Fibroblast of peridontal ligament (primary cell): ENCODE results near the gene ZNF594.
"Not testable (repeated sequence)": the region's sequence is repeated elsewhere in the genome, so short reads cannot be mapped to it uniquely, and the experiment has no call there.

Experiments used
- DNase-seq: peaks from one replicate; pipeline ENCODE4 v3.0.0-alpha.2; 2010; ENCODE audit errors: extremely low read depth

Gene ZNF594

DNA sequence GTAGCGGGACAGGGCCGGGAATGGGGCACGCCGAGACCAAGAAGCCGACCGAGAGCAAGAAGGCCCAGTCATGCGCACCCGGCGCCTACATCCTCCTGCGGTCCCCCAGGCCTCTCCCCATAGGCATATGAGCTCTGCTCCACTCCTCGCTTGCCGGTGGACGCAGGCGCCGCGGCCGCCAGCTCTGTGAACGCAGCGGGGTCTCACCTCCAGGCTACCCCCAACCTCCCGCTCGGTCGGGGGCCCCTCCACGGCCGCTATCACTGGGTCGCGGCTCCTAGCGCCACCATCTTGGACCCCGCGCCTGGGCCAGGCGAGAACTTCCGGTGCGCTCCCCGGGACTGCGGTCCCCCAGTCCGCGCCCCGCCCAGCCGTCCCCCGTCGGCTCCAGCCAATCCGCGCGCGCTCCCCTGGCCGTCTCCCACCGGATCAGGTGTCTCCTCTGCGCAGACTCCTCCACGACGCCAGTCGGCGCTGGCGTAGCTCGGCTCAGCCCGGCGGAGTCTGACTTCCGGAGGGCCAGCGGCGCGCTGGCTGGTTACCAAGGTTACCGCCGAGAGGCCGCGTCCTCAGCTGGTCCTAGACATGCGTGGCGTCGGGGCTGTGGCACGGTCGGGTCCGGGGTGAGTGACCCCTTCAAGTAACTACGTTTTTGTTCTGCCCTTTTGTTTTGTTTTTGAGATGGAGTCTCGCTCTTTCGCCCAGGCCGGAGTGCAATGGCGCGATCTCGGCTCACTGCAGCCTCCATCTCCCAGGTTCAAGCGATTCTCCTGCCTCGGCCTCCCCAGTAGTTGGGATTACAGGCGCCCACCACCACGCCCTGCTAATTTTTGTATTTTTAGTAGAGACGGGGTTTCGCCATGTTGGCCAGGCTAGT, at the start of gene ZNF594:
ZNF594 (minus strand) TSS at position 328 of the 877 bp plus-strand sequence. CDS start 7,612 bp downstream, outside the sequence.
- DNase-seq: peak; percentile 93

- DNase-seq: not testable (repeated sequence)
Observed at GRCh38 chr17:5239769-5240168, 48.1 kb upstream of the ZNF594 start.

DNA sequence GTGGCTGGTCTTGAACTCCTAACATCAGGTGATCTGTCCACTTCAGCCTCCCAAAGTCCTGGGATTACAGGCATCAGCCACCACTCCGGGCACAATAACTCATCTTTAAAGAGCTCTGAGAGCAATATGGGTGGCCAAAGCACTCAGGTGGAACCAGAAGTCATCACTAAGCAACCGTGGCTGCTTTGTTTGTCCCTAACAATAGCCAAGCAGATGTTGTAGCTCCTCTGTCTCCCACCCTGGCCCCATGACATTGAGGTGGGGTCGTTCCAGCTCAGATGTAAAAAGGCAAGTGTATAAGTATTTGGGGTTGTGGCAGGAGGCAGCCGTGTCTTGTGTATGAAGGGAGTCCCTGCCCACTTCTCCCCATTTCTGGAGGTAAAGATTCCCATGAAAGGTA, 46.7 kb upstream of the ZNF594 start:
- no peak for DNase-seq

- peak; percentile 42 for DNase-seq
Observed at GRCh38 chr17:5237541-5238016, 45.9 kb upstream of the ZNF594 start.

DNA sequence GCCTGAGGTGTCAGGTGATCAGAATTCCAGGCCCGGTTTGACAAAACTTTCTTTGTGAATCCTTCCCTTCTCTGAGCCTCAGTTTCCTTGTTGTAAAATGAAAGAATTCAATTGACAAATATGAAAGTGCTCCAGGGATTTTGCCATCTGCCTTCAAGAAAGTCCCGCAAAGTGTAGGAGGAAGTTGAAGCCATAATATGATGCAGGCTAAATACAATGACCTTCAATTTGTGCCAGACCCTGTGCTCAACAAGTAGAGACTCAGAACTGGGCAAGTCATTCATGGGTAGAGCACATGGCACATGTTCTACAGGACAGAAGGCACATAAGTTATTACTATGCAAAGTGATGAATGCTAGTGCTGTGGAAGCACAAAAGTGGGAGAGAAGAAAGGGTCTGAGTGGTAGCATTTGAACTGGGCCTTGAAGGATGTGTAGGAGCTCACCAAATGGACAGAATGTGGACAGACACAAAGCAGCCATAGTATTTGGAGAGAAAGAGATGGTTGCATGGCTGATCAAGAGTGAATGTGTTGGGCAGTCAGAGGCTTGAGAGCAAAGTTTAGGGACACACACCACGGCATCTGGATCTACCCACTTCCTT, 45.4 kb upstream of the ZNF594 start:
- DNase-seq: no peak

DNA sequence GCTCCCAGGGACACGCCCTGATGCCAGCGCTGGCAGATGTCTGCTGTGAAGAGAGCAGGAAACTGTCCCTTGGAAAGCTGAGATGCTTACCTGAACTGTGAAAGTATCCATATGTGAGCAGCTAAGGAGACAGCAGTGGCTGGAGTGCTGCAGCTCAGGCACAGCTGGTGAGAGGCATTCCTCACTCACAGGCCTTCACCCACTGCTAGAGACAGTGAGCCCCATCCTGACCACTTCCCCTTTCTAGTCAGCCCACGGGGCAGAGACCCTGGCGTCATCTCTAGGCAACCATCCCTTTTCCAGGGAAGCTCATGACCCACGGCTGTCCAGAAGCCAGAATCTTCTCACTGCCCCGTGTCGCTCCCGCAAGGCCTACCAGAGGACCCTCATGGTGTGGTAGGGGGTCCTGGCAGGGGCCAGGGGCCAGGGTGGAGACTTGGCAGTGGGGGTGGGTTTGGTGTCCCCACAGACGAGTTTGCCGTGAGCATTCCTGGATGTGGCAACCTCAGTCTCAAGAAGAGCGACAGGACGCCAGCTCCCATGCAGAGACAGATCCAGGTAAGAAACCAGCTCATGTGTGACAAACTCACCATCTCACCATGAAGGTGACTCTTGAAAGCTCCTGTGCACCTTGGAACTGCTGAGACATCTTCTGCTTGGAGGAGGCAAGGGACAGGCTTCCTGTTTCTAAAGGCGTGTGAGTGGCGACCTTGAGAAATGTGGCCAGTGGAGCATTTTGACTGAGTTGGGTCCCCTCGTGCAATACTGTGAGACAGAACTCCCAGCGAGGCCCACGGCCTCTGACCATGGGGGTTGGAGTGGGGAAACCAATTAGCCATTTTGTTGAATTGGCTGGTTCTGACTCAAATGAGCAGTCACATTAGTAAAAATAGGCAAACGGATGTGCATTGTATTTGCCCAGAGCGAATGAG, 43.2 kb upstream of the ZNF594 start, which contains the start of gene SCIMP:
SCIMP (minus strand) TSS at position 216 of the 932 bp plus-strand sequence; CDS start at position 111, 105 bp downstream.
- DNase-seq: no peak

DNA sequence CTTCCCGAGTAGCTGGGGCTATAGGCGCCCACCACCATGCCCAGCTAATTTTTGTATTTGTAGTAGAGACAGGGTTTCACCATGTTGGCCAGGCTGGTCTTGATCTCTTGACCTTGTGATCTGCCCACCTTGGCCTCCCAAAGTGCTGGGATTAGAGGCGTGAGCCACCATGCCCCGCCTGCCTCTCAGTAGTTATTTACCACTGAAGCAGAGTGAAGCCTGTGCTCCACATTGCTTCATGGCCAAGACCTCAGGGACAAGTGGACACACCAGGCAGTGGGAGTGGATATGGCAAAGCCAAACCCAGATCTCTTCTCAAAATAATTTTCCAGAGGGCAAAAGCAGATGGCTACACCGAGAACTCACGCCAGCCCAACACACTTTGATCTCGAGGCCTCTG, 41.8 kb upstream of the ZNF594 start:
- not testable (repeated sequence) for DNase-seq

DNA sequence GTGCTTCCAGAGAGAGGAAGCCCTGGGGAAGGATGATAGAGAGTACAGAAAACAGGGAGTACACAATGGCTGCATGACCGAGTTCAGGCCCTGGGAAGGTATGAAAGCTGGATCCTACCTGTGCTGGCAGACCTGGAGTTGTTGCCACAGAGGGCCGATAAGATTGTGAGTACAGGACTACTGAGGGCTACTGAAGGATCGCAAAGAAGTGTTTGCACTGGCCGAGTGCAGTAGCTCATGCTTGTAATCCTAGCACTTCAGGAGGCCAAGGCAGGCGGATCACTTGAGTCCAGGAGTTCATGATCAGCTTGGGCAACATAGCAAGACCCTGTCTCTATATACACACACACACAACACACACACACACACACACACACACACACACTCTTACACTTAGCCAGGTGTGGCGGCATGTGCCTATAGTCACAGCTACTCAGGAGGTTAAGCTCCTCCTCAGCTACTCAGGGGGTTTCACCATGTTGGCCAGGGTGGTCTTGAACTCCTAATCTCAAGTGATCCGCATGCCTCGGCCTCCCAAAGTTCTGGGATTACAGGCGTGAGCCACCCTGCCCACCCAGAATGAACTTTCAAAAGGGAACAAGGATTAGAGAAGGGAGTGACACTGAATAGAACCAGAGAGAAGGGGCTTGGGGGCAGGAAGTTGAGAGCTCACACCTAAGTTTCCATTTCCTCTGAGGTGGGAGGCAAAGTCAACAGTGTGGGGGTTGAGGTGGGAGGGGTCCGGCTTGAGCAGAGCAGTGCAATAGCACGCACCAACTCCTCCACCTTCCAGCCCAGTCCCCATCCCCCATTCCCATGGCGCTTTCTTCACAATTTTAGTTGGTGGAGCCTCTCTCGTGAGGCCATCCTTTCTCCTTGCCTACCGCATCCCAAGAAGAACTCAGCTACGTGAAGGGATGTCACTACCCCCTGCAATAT, 35.5 kb upstream of the ZNF594 start:
- DNase-seq: no peak

DNA sequence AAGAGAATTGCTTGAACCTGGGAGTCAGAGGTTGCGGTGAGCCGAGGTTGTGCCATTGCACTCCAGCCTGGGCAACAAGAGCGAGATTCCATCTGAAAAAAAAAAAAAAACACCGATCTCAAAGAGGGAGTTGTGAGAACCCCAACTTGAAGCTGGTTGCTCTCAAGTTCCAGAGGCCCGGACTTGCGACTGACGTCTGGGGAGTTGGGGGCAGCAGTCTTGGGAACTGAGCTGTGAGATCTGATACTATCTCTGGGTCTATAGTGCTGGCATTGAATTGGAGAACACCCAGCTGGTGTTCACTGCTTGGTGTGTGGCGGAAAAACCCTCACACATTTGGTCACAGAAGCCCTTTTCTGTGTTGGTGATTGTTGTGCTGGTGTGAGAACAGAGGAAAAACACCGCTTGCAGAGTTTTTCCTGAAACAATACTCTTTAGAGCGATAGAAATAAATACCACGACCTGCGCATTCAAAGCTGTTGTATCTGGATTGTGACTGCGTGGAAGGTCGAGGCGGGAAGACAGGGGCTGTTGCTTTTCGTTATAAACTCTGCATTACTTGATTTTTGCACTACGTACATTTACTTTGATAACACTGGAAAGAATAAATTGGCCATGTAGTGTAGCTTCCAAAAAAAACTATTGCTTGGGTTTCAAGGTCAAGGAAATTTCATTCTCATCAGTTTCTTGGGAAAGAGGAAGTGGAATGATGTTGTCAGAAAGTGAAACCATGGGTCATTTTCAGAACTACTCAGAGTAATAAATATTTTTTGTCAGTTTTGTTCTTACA, 34.2 kb upstream of the ZNF594 start:
- DNase-seq: no peak

DNA sequence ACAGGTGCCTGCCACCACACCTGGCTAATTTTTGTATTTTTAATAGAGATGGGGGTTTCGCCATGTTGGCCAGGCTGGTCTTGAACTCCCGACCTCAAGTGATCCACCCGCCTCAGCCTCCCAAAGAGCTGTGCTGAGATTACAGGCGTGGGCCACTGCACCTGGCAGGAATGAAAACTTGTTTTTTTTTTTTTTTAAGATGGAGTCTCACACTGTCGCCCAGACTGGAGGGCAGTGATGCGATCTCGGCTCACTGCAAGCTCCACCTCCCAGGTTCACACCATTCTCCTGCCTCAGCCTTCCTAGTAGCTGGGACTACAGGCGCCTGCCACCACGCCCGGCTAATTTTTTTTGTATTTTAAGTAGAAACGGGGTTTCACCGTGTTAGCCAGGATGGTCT, 30.2 kb upstream of the ZNF594 start:
- DNase-seq: not testable (repeated sequence)

GRCh38 chr17:5220074-5220473, 28.4 kb upstream of the ZNF594 start:
- no peak for DNase-seq

DNA sequence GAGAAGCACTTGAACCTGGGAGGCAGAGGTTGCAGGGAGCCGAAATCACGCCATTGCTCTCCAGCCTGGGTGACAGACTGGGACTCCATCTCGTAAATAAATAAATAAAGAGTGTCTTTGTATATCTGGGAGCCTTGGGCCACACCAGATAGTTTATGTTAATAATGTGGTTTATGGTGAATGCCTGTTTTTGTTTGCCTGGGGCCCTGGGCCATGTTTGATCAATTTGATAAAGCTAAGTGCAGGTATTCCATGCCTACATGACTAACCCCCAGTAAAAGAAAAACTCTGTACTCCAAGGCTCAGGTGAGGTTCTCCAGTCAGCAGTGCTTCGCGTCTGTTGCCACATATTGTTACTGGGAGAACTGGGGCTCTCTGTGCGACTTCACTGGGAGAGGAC, 27.9 kb upstream of the ZNF594 start:
- DNase-seq: no peak

- not testable (repeated sequence) for DNase-seq
Observed at GRCh38 chr17:5217562-5217961, 25.9 kb upstream of the ZNF594 start.

- DNase-seq: no peak
Observed at GRCh38 chr17:5211458-5211857, 19.8 kb upstream of the ZNF594 start.

GRCh38 chr17:5210614-5211252, 19.1 kb upstream of the ZNF594 start:
- no peak for DNase-seq

- no peak for DNase-seq
Observed at GRCh38 chr17:5210091-5210490, 18.4 kb upstream of the ZNF594 start.

DNA sequence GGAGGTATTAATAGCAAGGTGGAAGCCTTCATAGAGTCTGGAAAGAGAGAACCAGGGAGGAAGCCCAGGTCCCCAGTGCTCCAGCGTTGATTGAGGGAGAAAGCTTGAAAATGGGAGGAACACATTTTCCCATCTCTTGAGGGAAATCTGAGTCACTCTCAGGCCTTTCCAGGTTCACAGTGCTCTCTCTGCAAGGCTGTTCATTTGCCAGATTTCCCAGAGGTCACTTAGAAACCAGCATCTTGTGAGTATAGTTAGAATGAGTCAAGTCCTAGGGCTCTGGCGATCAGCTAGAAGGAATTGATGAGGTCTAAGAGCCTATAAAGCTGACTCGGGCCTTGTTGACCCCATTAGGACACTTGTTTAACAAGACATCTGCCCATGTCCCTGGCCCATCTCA, 17.7 kb upstream of the ZNF594 start:
- DNase-seq: peak; percentile 80

GRCh38 chr17:5203908-5204294, 12.2 kb upstream of the ZNF594 start:
- DNase-seq: peak; percentile 90

DNA sequence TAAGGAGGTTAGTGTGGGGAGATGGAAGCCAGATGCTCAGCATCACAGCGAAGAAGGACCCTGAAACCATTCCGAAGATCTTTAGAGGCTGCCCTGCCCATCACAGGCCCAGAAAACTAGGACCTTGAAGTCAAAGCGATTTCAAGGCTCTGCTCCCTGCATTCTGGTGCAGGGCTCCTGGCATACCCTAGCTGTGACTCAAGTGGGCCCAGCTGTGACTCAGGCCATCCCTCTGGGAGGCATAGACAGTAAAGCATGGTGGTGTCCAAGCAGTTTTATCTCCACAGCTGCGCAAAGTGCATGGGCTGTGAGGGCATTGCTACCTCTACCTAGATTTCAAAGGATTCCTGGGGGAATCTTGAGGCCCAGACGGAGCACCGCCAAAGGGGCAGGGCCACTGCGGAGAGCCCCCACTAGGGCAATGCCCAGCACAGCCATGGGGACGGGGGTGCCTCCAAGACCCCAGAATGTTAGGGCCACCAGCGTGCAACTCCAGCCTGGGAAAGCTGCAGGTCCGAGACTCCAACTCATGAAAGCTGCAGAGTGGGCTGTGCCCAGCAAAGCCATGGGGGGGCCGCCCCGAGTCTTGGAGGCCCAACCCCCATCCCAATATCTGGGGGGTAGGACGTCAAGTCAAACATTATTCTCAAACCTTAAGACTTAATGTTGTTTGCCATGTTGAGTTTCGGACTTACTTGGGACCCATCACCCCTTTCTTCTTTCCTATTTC, 11.7 kb upstream of the ZNF594 start:
- DNase-seq: peak; percentile 28
